HEK293 (cell line): ENCODE data around the gene PBRM1.
A peak's percentile ranks its signal among the peaks of the same experiment; 100 is the strongest.

Experiments
- GFI1B ChIP-seq: fragments of 450-650 bp; formaldehyde crosslinking; IDR thresholded peaks from 2 replicates; pipeline ENCODE4 v1.5.1; 2016; ENCODE audit warnings: missing biosample characterization, missing genetic modification characterization
- GLIS2 ChIP-seq: fragments of 450-650 bp; formaldehyde crosslinking; IDR thresholded peaks from 2 replicates; pipeline ENCODE4 v1.5.1; 2016; ENCODE audit warnings: missing biosample characterization, missing genetic modification characterization
- HOXC10 ChIP-seq: sonication (generic); formaldehyde crosslinking; IDR thresholded peaks from 2 replicates; pipeline ENCODE4 v1.8.1; 2023; ENCODE audit warnings: mild to moderate bottlenecking, missing genetic modification reagents
- RBAK ChIP-seq: fragments of 450-650 bp; formaldehyde crosslinking; IDR thresholded peaks from 2 replicates; pipeline ENCODE4 v1.5.1; 2016; ENCODE audit warnings: missing biosample characterization, missing genetic modification characterization
- SALL2 ChIP-seq: fragments of 450-650 bp; formaldehyde crosslinking; IDR thresholded peaks from 2 replicates; pipeline ENCODE4 v1.5.0; 2017; ENCODE audit warnings: missing biosample characterization, mild to moderate bottlenecking, missing genetic modification characterization, borderline replicate concordance
- SCRT2 ChIP-seq: fragments of 450-650 bp; formaldehyde crosslinking; IDR thresholded peaks from 2 replicates; pipeline ENCODE4 v1.5.1; 2016; ENCODE audit warnings: missing biosample characterization, missing genetic modification characterization
- SETDB1 ChIP-seq: IDR thresholded peaks from one replicate; pipeline ENCODE4 v1.6.1; 2017; ENCODE audit warnings: mild to moderate bottlenecking, low read length, moderate library complexity, mixed read lengths; ENCODE audit not compliant: insufficient read length
- SP3 ChIP-seq: fragments of 450-650 bp; formaldehyde crosslinking; IDR thresholded peaks from 2 replicates; pipeline ENCODE4 v1.5.1; 2016; ENCODE audit warnings: missing biosample characterization, missing genetic modification characterization
- SP7 ChIP-seq: fragments of 450-650 bp; formaldehyde crosslinking; IDR thresholded peaks from 2 replicates; pipeline ENCODE4 v1.5.1; 2016; ENCODE audit warnings: missing biosample characterization, missing genetic modification characterization
- ZNF138 ChIP-seq: fragments of 450-650 bp; formaldehyde crosslinking; IDR thresholded peaks from 2 replicates; pipeline ENCODE4 v1.5.1; 2016; ENCODE audit warnings: missing biosample characterization, missing genetic modification characterization, borderline replicate concordance
- ZNF157 ChIP-seq: fragments of 450-650 bp; formaldehyde crosslinking; IDR thresholded peaks from 2 replicates; pipeline ENCODE4 v1.5.1; 2016; ENCODE audit warnings: missing biosample characterization, missing genetic modification characterization
- ZNF223 ChIP-seq: fragments of 450-650 bp; formaldehyde crosslinking; IDR thresholded peaks from 2 replicates; pipeline ENCODE4 v1.5.1; 2016; ENCODE audit warnings: missing biosample characterization, missing genetic modification characterization
- ZNF292 ChIP-seq: fragments of 450-650 bp; formaldehyde crosslinking; IDR thresholded peaks from 2 replicates; pipeline ENCODE4 v1.5.1; 2016; ENCODE audit warnings: low read depth, missing biosample characterization, missing genetic modification characterization, borderline replicate concordance
- ZNF324 ChIP-seq: fragments of 450-650 bp; formaldehyde crosslinking; IDR thresholded peaks from 2 replicates; pipeline ENCODE4 v1.5.1; 2016; ENCODE audit warnings: missing biosample characterization, missing genetic modification characterization
- ZNF514 ChIP-seq: fragments of 450-650 bp; formaldehyde crosslinking; IDR thresholded peaks from 2 replicates; pipeline ENCODE4 v1.5.1; 2016; ENCODE audit warnings: missing biosample characterization, missing genetic modification characterization
- ZNF544 ChIP-seq: fragments of 450-650 bp; formaldehyde crosslinking; IDR thresholded peaks from 2 replicates; pipeline ENCODE4 v1.5.0; 2017; ENCODE audit warnings: missing biosample characterization, missing genetic modification characterization
- ZNF571 ChIP-seq: fragments of 450-650 bp; formaldehyde crosslinking; IDR thresholded peaks from 2 replicates; pipeline ENCODE4 v1.5.0; 2017; ENCODE audit warnings: missing biosample characterization, missing genetic modification characterization
- ZNF596 ChIP-seq: fragments of 450-650 bp; IDR thresholded peaks from 2 replicates; pipeline ENCODE4 v1.5.0; 2018; ENCODE audit warnings: missing biosample characterization, mild to moderate bottlenecking, missing genetic modification characterization, moderate library complexity
- ZNF610 ChIP-seq: fragments of 450-650 bp; formaldehyde crosslinking; IDR thresholded peaks from 2 replicates; pipeline ENCODE4 v1.5.1; 2016; ENCODE audit warnings: missing biosample characterization, missing genetic modification characterization, borderline replicate concordance
- ZNF747 ChIP-seq: fragments of 450-650 bp; formaldehyde crosslinking; IDR thresholded peaks from 2 replicates; pipeline ENCODE4 v1.5.1; 2016; ENCODE audit warnings: missing biosample characterization, missing genetic modification characterization
- TF ChIP-seq, protein P1 (sequence below): fragments of 450-650 bp; formaldehyde crosslinking; IDR thresholded peaks from 2 replicates; pipeline ENCODE4 v1.5.0; 2017; ENCODE audit warnings: missing biosample characterization, missing genetic modification characterization, borderline replicate concordance
- TF ChIP-seq, protein P2 (sequence below): fragments of 450-650 bp; formaldehyde crosslinking; IDR thresholded peaks from 2 replicates; pipeline ENCODE4 v1.5.1; 2016; ENCODE audit warnings: missing biosample characterization, missing genetic modification characterization
- TF ChIP-seq, protein P3 (sequence below): fragments of 450-650 bp; formaldehyde crosslinking; IDR thresholded peaks from 2 replicates; pipeline ENCODE4 v1.5.1; 2016; ENCODE audit warnings: missing biosample characterization, missing genetic modification characterization
- TF ChIP-seq, protein P4 (sequence below): fragments of 450-650 bp; formaldehyde crosslinking; IDR thresholded peaks from 2 replicates; pipeline ENCODE4 v1.5.1; 2017; ENCODE audit warnings: missing biosample characterization, missing genetic modification characterization
- TF ChIP-seq, protein P5 (sequence below): fragments of 450-650 bp; IDR thresholded peaks from 2 replicates; pipeline ENCODE4 v1.5.1; 2018; ENCODE audit warnings: missing biosample characterization, mild to moderate bottlenecking, missing genetic modification characterization
- TF ChIP-seq, protein P6 (sequence below): fragments of 450-650 bp; formaldehyde crosslinking; IDR thresholded peaks from 2 replicates; pipeline ENCODE4 v1.5.1; 2016; ENCODE audit warnings: missing biosample characterization, missing genetic modification characterization, low read depth

The PBRM1 gene

DNA sequence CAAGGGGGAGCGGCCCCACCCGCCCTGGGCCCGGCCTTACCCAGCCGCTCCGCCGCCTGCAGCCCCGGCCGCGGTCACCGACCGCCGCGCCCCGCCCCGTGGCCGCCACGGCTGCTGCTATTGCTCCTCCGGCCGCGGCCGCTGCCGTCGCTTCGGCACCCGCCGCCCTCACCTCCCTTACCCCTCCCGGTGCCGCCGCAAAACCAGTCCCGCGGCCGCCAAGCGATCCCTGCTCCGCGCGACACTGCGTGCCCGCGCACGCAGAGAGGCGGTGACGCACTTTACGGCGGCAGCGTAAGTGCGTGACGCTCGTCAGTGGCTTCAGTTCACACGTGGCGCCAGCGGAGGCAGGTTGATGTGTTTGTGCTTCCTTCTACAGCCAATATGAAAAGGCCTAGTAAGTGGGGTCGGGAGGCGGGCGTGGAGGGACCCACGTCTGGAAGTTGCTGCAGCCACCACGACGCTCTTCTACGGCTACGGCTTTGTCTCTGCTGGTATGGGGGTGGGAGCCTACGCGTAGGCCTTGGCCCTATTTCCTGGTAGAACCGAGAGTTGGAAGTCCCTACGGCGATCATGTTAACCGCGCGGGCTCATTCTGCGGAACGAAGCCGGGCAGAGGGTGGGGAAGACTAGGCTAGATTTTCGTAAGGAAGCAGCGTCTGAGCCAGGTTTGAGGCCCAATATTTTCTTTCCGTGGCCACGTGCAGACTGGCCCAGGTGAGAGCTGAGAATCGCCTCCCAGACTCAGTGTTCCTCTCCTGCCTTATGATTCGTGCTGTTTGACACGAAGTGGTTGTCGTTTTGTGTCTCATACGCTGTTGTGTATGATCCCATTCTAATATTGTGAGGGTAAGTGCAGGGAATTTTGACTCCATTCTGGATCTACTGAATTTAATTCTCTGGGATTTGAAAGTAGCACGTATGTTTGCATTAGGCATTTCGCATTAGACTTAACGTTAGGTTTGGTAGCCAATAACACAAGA is at the start of gene PBRM1, which contains the start of gene GNL3 (continued):
- TF ChIP-seq, protein P1, sequence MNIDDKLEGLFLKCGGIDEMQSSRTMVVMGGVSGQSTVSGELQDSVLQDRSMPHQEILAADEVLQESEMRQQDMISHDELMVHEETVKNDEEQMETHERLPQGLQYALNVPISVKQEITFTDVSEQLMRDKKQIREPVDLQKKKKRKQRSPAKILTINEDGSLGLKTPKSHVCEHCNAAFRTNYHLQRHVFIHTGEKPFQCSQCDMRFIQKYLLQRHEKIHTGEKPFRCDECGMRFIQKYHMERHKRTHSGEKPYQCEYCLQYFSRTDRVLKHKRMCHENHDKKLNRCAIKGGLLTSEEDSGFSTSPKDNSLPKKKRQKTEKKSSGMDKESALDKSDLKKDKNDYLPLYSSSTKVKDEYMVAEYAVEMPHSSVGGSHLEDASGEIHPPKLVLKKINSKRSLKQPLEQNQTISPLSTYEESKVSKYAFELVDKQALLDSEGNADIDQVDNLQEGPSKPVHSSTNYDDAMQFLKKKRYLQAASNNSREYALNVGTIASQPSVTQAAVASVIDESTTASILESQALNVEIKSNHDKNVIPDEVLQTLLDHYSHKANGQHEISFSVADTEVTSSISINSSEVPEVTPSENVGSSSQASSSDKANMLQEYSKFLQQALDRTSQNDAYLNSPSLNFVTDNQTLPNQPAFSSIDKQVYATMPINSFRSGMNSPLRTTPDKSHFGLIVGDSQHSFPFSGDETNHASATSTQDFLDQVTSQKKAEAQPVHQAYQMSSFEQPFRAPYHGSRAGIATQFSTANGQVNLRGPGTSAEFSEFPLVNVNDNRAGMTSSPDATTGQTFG (tag by site-specific recombination) = no peak
- TF ChIP-seq ZNF544 (tag by site-specific recombination) (no peak), SCRT2 (tag by site-specific recombination) (no peak), SALL2 (tag by site-specific recombination) (no peak), GLIS2 (tag by site-specific recombination) (no peak), ZNF324 (tag by site-specific recombination) (peak; percentile 78; the same call in 1 of the 2 replicates), HOXC10 (CRISPR knock-in tag) (no peak), RBAK (tag by site-specific recombination) (no peak), ZNF138 (no peak), SP3 (tag by site-specific recombination) (no peak; the same call in none of the 2 replicates), ZNF514 (tag by site-specific recombination) (no peak), SP7 (peak; percentile 68), ZNF157 (no peak), SETDB1 (no peak), GFI1B (tag by site-specific recombination) (no peak), ZNF747 (tag by site-specific recombination) (no peak), ZNF610 (tag by site-specific recombination) (no peak), ZNF223 (no peak), ZNF571 (tag by site-specific recombination) (no peak), ZNF292 (tag by site-specific recombination) (no peak), ZNF596 (tag by site-specific recombination) (no peak)
- TF ChIP-seq, protein P2, sequence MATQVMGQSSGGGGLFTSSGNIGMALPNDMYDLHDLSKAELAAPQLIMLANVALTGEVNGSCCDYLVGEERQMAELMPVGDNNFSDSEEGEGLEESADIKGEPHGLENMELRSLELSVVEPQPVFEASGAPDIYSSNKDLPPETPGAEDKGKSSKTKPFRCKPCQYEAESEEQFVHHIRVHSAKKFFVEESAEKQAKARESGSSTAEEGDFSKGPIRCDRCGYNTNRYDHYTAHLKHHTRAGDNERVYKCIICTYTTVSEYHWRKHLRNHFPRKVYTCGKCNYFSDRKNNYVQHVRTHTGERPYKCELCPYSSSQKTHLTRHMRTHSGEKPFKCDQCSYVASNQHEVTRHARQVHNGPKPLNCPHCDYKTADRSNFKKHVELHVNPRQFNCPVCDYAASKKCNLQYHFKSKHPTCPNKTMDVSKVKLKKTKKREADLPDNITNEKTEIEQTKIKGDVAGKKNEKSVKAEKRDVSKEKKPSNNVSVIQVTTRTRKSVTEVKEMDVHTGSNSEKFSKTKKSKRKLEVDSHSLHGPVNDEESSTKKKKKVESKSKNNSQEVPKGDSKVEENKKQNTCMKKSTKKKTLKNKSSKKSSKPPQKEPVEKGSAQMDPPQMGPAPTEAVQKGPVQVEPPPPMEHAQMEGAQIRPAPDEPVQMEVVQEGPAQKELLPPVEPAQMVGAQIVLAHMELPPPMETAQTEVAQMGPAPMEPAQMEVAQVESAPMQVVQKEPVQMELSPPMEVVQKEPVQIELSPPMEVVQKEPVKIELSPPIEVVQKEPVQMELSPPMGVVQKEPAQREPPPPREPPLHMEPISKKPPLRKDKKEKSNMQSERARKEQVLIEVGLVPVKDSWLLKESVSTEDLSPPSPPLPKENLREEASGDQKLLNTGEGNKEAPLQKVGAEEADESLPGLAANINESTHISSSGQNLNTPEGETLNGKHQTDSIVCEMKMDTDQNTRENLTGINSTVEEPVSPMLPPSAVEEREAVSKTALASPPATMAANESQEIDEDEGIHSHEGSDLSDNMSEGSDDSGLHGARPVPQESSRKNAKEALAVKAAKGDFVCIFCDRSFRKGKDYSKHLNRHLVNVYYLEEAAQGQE (tag by site-specific recombination) = no peak
- TF ChIP-seq, protein P3, sequence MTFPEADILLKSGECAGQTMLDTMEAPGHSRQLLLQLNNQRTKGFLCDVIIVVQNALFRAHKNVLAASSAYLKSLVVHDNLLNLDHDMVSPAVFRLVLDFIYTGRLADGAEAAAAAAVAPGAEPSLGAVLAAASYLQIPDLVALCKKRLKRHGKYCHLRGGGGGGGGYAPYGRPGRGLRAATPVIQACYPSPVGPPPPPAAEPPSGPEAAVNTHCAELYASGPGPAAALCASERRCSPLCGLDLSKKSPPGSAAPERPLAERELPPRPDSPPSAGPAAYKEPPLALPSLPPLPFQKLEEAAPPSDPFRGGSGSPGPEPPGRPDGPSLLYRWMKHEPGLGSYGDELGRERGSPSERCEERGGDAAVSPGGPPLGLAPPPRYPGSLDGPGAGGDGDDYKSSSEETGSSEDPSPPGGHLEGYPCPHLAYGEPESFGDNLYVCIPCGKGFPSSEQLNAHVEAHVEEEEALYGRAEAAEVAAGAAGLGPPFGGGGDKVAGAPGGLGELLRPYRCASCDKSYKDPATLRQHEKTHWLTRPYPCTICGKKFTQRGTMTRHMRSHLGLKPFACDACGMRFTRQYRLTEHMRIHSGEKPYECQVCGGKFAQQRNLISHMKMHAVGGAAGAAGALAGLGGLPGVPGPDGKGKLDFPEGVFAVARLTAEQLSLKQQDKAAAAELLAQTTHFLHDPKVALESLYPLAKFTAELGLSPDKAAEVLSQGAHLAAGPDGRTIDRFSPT (tag by site-specific recombination) = no peak
- TF ChIP-seq, protein P4, sequence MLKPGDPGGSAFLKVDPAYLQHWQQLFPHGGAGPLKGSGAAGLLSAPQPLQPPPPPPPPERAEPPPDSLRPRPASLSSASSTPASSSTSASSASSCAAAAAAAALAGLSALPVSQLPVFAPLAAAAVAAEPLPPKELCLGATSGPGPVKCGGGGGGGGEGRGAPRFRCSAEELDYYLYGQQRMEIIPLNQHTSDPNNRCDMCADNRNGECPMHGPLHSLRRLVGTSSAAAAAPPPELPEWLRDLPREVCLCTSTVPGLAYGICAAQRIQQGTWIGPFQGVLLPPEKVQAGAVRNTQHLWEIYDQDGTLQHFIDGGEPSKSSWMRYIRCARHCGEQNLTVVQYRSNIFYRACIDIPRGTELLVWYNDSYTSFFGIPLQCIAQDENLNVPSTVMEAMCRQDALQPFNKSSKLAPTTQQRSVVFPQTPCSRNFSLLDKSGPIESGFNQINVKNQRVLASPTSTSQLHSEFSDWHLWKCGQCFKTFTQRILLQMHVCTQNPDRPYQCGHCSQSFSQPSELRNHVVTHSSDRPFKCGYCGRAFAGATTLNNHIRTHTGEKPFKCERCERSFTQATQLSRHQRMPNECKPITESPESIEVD (tag by site-specific recombination) = no peak
- TF ChIP-seq, protein P5, sequence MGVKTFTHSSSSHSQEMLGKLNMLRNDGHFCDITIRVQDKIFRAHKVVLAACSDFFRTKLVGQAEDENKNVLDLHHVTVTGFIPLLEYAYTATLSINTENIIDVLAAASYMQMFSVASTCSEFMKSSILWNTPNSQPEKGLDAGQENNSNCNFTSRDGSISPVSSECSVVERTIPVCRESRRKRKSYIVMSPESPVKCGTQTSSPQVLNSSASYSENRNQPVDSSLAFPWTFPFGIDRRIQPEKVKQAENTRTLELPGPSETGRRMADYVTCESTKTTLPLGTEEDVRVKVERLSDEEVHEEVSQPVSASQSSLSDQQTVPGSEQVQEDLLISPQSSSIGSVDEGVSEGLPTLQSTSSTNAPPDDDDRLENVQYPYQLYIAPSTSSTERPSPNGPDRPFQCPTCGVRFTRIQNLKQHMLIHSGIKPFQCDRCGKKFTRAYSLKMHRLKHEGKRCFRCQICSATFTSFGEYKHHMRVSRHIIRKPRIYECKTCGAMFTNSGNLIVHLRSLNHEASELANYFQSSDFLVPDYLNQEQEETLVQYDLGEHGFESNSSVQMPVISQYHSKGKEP = no peak
- TF ChIP-seq, protein P6, sequence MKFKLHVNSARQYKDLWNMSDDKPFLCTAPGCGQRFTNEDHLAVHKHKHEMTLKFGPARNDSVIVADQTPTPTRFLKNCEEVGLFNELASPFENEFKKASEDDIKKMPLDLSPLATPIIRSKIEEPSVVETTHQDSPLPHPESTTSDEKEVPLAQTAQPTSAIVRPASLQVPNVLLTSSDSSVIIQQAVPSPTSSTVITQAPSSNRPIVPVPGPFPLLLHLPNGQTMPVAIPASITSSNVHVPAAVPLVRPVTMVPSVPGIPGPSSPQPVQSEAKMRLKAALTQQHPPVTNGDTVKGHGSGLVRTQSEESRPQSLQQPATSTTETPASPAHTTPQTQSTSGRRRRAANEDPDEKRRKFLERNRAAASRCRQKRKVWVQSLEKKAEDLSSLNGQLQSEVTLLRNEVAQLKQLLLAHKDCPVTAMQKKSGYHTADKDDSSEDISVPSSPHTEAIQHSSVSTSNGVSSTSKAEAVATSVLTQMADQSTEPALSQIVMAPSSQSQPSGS (tag by site-specific recombination) = no peak
